Lower lobe of right lung (tissue), 2 donors: Measurements from ENCODE around the gene PSMG4. TPM values are rescaled to one million over a fixed set of nuclear protein-coding genes. Genes with fewer than 3 reads are reported as not detected.
"Not testable (repeated sequence)": the region's sequence is repeated elsewhere in the genome, so short reads cannot be mapped to it uniquely, and the experiment has no call there.

Experiments used
- ATAC-seq, 2 donors: fragments of 200-7000 bp; cut with Tn5 transposase; one replicate each; pipeline ENCODE4 v1.9.1; 2020 to 2022; ENCODE audit warnings: mild to moderate bottlenecking in 2 of 2, moderate library complexity in 2 of 2
- DNase-seq: peaks from one replicate; pipeline ENCODE4 v3.0.0-alpha.2; 2020
- H3K27ac ChIP-seq: fragments of 200-600 bp; one replicate; pipeline ENCODE4 v1.8.0; 2022
- H3K27me3 ChIP-seq: fragments of 200-600 bp; one replicate; pipeline ENCODE4 v1.8.0; 2022; ENCODE audit warnings: low read depth
- H3K36me3 ChIP-seq: fragments of 200-600 bp; one replicate; pipeline ENCODE4 v1.8.0; 2022; ENCODE audit warnings: mild to moderate bottlenecking
- H3K4me1 ChIP-seq: fragments of 200-600 bp; one replicate; pipeline ENCODE4 v1.8.0; 2022
- H3K4me3 ChIP-seq: fragments of 200-600 bp; one replicate; pipeline ENCODE4 v1.8.0; 2022; ENCODE audit warnings: mild to moderate bottlenecking
- H3K9me3 ChIP-seq: fragments of 200-600 bp; one replicate; pipeline ENCODE4 v1.8.0; 2022
- CTCF ChIP-seq: fragments of 200-600 bp; IDR thresholded peaks from one replicate; pipeline ENCODE4 v1.8.0; 2022; ENCODE audit warnings: antibody characterized with exemption, mild to moderate bottlenecking
- intact Hi-C: fragments of 100-400 bp; cut with DNase I; formaldehyde crosslinking; loops from one replicate; pipeline ENCODE4 v1.11.0; 2022
- total RNA-seq: library from RNA; stranded (reverse); fragmentation: NEBNext Ultra II Directional; extraction: Animal tissue kit (Norgen Biotek cat#: 25700); gene quantifications from one replicate; pipeline ENCODE4 v1.2.1, GENCODE V29; 2021
- donor health status: DM: no; HTN: yes; CAD: no; lungs with severe emphysema.

PSMG4 gene
- total RNA-seq, 1 donor from 2014 or later = 19.1 TPM

- H3K36me3 ChIP-seq = no peaks in the 10 kb centered on the region
- no peak for ATAC-seq
- H3K9me3 ChIP-seq = no peaks in the 10 kb centered on the region
- no peak overlapping the region for H3K4me3 ChIP-seq
- intact Hi-C loops = no loop called here
- peaks cover 15% of the 10 kb centered on the region for H3K27me3 ChIP-seq
- H3K4me1 ChIP-seq = peaks cover 9% of the 10 kb centered on the region
- no peak for DNase-seq
- H3K27ac ChIP-seq = no peak overlapping the region
- no peak for TF ChIP-seq CTCF
Observed at GRCh38 chr6:3244003-3244831, 14.5 kb upstream of the PSMG4 start.

GRCh38 chr6:3244832-3245161 is 13.9 kb upstream of the PSMG4 start:
- ATAC-seq, H3K27ac ChIP-seq, H3K4me3 ChIP-seq, H3K36me3 ChIP-seq, intact Hi-C loops, DNase-seq, H3K4me1 ChIP-seq, H3K9me3 ChIP-seq: not testable (repeated sequence)
- H3K27me3 ChIP-seq = peaks cover 11% of the 10 kb centered on the region

GRCh38 chr6:3245216-3245615 is 13.5 kb upstream of the PSMG4 start:
- Histone ChIP-seq H3K9me3 (no peaks in the 10 kb centered on the region), H3K27ac (no peak overlapping the region), H3K27me3 (peaks cover 11% of the 10 kb centered on the region), H3K36me3 (no peaks in the 10 kb centered on the region), H3K4me1 (peaks cover 9% of the 10 kb centered on the region), H3K4me3 (no peak overlapping the region)
- TF ChIP-seq CTCF = no peak
- DNase-seq = no peak
- ATAC-seq = no peak
- intact Hi-C loops = no loop called here

- Histone ChIP-seq H3K9me3 (no peaks in the 10 kb centered on the region), H3K27ac (no peak overlapping the region), H3K4me3 (peak overlapping the region; percentile 28), H3K4me1 (peaks cover 18% of the 10 kb centered on the region), H3K36me3 (no peaks in the 10 kb centered on the region), H3K27me3 (peaks cover 11% of the 10 kb centered on the region)
- intact Hi-C loops = no loop called here
- no peak for TF ChIP-seq CTCF
- DNase-seq = no peak
- peak; percentile 38 to 49 for ATAC-seq
Observed at GRCh38 chr6:3247255-3248146, 11.2 kb upstream of the PSMG4 start.

GRCh38 chr6:3249821-3250220 is 8.9 kb upstream of the PSMG4 start:
- Histone ChIP-seq H3K27me3 (peaks cover 11% of the 10 kb centered on the region), H3K4me1 (peaks cover 18% of the 10 kb centered on the region), H3K4me3 (no peak overlapping the region), H3K9me3 (no peaks in the 10 kb centered on the region), H3K36me3 (no peaks in the 10 kb centered on the region), H3K27ac (no peak overlapping the region)
- DNase-seq = no peak
- intact Hi-C loops = loop anchor here (10.0 kb wide), 1 partner anchor 125 kb away; no protein-coding TSS in a partner anchor
- no peak for ATAC-seq
- no peak for TF ChIP-seq CTCF
